ENCODE data around the gene MTUS2.

Gene MTUS2

DNA sequence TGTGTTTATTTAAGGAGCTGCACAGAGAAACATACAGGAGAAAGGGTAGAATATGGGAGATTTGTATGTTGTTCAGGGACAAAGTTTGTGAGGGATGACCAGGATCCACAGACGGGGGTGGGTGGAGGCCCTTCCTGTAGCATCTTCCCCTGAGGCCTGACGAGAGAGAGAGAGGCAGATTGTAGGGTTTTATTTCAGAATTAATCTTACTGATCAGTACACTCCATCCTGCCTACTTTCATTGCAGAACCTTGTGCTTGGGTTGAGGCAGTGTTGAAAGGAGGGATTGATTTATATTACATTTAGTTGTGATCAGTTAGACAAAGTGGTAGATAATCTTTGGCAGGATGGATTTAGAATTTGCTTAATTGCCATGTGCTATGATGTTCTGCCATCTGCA is 39.6 kb downstream of the MTUS2 start:
- no peak for DNase-seq

DNA sequence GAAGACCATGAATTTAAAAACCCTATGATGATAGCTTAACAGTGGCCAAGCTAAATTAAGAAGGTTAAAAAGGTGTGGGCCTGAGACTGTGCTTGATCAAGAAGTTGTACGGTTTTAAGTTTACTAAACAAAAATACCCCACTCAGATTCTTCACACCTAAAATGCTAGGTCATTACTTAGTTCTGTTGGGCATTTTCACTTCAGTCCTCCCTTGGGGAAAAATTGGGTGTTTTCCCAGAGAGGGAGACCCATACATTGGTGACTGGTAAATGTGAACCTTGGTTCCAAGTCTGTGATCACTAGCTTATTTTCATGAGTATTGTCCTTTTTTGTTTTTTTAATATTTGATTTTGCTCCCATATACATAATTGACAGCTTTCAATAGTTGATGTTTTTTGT is 44.4 kb downstream of the MTUS2 start:
- DNase-seq, result no peak

DNA sequence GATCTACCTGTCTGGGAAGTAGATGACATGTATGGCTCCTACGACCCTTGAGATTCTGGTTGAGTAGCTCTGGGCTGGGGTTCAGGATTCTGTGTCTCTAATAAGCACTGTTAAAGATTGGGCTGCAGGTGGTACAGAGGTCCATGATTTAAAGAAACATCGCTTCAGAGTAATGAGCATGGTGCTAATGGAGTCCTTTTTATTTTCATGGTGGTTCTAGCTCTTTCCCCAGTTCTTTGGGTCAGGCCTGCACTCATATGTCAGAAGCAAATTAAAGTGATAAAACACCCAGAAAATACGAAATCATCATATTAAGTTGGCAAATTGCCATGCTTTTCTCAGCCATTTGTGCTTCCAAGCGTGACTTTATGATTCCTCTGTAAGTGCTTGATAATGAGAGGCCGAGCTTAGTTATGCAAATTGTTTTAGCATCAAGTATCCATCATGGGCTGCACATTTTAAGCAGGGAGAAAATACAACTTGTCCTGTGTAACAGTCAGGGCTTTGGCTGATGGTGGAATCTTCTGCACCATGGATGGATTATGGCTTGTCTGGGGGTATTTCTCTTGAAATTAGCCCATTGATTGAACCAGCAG is 45.1 kb downstream of the MTUS2 start:
- no peak for DNase-seq

DNA sequence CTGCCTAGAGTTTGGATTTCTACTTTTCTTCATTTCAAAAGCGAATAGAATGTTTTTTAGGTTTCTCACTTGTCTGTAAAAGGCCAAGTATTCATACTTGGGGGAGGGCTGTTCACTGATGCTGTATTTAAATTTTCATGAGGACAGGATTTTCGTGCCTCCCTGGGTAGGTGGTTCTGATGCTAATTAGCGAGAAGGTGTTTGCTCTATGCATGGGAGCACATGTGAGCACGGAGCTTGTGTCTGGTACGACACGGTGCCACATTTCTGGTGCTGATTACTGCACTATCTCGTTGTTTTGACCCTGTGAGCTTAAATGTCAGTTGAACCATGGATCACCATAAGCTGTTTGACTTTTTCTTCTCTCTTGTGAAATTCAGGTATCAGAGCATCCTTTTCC is 45.8 kb downstream of the MTUS2 start:
- no peak for DNase-seq

DNA sequence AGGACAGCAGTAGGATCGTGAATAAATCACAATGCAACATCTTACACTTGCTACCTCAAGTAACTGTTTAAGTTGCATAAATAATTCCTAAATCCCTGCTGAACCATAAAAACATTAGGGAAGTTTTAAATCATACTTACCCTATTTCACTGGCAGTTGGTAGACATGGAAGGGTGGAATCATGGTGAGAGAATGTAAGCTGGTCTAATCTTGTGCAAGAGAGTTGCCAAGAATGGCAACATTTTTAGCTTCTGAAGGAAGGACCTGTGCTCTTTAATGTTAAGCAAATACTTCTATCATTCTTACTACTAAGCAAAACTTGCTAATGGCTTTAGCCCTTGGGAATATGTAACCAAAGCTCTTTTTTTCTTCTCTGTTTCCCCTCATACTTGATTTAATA is 46.8 kb downstream of the MTUS2 start:
- no peak for DNase-seq

DNA sequence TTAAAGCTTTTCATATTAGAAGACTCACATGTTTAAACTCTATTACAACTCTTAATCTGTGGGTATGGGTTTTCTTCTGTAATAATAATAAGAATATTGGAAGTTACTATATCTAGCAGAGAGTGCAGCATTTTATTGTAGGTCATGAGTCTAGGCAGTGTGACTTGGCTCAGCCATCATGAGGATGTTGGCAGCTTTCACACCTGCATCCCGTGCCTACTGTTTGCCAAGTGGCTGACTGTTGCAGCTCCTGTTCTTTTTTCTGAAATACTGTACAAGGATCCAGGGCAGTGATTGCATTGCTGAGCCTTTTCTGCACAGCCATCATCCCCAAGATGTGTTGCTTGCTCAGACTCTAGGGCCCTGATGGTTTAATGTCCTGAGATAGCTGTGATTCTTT is 47.4 kb downstream of the MTUS2 start:
- DNase-seq, result no peak

DNA sequence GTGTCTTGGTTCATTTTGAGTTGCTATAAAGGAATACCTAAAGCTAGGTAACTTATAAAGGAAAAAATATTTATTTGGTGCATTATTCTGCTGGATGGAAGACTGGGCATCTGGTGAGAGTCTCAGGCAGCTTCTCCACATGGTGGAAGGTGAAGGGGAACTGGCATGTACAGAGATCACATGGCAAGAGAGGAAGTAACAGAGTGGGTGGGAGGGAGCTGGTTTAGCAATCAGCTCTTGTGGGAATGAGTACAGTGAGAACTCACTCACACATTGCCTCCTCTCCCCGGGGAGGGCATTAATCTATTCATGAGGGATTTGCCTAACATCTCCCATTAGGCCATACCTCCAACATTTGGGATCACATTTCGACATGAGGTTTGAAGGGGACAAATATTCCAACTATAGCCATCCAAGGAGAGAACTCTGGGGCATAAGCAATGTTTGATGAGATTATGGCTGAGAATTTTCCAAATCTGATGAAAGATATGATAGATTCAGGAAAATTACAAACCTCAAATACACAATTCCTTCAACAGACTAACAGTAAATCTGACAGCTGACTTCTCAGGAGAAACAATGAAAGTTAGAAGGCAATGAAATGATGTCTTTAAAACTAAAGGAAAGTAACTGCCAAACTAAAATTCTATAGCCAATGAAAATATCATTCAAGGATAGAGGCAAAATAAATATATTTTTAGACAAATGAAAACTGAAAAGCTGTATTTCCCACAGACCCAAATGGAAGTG is 52.5 kb downstream of the MTUS2 start:
- no peak for DNase-seq

DNA sequence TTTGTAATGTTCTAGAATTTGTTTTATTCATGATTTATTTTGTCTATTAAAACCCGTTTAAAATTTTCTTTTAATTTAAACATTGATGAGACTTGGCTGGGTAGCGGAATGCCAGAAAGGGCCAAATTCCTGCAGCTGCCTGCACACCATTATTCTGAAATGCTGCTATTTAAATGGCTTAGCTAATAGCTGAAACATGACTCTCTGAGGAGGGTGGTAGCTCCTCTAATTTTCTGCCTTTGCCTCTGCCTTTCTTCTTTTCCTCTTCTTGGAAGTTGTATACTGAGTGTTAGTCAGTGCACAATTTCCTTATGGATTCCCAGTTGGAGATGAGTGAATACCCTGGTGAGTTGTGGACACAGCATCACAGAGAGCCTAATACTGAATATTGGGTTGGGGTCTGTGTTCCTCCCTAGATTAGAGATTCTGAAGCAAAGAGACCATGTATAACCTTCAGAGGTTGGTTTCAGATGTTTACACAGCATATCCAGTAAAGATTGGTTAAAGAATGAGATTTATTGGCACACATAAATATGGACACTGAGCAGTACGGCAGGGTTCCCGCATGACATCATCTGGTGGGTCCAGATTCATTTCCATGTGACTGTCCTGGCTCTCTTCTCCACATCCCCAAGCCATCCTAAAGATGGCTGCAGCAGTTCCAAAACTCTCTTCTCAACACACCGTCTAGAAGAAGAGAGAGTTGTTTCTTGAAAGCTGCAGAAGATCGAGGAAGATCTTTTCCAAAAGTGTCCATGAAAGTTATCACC is 55.9 kb downstream of the MTUS2 start:
- no peak for DNase-seq

DNA sequence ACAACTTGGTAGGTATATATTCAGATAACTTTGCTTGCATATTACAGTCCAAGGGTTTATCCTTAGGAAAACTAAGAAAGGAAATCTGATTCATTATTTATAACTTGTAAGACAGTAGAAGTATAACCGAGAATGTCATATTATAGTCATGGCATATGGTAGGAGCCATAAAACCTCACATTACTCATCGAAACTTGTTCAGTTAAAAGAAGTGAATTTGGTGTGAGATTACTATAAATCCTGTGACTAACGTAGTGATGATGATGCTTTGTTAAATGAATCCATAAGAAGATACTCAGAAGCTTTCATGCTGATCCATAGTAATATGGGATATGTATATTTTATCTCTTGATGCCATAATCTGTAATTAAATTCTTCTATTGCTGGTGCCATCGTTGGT is 57.3 kb downstream of the MTUS2 start:
- no peak for DNase-seq

DNA sequence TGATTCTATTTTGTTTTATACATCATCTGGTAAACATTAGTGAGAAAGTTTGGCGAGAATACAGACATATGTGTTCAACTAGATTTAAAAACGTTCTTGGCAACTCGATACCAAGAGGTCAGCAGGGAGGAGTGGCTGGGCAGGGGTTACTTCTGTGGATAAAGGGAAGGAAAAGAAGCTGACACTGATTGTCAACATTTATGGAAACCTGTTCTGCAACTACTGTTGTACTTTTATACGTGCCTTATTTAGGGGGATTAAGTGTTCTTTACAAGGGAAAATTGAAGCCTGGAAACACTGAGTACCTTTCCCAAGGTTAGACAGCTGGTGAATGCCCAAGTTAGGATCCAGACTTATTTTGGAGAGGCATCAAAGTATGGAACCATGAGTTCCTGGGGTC is 65.0 kb downstream of the MTUS2 start:
- DNase-seq, result no peak

DNA sequence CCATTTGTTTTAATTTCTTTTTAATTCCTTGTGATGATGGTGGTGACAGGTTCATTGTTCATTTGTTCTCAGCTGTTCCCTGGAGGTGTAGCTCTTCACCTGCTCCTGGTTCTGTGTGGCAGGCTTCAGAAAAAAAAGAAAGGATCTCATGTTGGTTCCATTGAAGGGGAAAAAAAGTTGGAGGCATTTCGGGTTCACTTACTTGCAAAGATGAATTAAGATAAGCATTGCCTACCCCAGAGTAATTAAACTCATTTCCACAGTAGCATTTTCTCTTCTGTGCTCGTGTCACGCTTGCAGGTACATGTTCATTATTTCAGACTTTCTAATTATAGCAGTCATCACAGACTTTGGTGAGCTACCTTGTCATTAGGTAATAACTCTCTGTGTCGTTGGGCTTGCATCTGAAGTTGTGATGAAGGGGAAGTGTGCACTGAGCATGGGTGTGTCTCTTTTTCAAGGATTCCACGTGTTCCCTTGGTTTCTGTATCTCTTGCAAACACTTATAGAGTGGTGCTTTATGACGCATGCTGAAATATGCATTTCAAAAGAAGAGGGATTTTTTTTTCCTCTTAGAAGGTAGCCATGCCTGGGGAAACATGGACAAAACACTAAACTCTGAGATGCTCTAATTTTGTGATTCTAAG is 69.1 kb downstream of the MTUS2 start:
- DNase-seq, result no peak

DNA sequence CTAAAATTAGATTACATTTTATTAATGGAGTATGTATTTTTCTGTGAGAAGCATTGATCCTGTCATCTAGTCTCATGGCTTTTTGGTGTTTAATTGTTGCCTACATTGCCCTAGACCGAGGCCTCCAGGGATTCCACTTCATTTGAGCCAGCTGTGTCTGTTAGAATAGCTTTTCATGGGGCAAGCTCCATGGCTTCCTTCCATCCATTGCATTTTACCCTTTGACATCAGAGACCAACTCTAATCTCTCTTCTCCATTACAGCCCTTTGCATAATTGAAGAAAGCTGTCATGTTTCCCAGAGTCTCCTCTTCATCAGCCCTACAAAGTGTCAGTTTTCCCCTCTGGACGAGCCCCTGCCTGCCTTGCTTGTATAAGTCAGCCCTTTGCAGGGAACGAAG is 70.6 kb downstream of the MTUS2 start:
- no peak for DNase-seq

DNA sequence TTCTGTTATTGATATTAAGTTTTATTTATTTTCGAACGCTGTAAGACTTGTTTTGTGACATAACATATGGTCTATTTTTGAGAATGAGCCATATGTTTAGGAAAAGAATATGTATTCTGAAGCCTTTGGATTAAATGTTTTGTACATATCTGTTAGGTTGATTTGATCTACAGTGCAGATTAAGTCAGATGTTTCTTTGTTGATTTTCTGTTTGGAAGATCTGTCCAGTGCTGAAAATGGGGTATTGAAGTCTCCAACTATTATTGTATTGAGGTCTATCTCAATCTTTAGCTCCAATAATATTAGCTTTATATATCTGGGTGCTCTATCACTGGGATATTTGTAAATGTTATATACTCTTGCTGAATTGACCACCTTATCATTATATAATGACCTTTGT is 97.9 kb downstream of the MTUS2 start:
- DNase-seq, result no peak

DNA sequence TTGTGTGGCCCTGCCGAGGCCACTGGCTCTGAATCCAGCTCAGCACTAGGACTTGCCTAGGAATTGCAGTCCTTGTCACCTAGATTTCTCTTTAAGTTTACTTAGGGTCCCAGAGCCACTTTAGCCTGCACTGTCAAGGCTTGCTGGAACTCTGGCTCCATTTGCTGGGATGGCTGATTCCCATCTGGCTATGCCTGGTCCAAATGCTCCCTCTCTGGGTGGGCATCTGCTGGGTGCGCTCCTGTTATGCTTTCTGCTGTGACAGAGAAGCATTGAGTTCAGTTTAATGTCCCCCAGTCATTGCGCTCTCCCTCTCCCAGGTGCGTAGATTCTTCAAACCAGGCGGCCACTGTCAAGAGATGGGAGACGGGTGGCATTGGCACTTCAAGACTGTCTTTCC is 102.2 kb downstream of the MTUS2 start:
- no peak for DNase-seq

DNA sequence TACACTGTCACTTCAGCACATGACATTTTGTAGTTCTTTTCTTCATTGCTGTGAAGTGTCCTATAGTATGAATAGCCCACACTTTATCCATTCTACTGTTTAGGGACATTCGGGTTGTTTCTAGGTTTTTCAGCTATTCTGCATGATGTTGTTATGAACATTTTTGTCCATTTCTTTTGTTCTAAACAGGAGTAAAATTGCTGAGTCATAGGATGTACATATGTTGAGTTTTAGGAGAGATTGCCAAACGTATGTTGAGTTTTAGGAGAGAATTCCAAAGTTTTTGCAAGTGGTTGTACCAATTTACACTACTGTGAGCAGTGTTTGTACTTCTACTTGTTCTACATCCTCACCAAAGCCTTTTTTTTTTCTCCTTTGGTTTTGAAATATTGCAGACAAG is 115.0 kb downstream of the MTUS2 start:
- no peak for DNase-seq

DNA sequence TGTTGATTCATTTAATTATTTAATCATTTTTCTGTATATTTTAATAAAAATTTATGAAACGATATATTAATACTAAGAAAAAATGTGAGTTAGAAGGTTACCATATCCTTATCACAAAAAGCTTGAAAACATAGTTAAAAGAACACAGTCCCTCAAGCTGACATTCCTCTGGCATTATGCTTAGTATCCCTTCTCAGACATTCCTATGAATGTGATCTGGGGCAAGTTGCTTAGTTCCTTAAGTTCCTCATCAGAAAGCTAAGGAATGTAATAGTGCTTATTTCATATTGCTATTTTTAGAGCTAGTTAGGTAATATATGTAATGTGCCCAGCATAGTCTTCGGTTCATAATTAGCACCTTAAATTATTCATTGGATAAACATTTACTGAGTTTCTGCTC is 122.8 kb downstream of the MTUS2 start:
- DNase-seq, result no peak

DNA sequence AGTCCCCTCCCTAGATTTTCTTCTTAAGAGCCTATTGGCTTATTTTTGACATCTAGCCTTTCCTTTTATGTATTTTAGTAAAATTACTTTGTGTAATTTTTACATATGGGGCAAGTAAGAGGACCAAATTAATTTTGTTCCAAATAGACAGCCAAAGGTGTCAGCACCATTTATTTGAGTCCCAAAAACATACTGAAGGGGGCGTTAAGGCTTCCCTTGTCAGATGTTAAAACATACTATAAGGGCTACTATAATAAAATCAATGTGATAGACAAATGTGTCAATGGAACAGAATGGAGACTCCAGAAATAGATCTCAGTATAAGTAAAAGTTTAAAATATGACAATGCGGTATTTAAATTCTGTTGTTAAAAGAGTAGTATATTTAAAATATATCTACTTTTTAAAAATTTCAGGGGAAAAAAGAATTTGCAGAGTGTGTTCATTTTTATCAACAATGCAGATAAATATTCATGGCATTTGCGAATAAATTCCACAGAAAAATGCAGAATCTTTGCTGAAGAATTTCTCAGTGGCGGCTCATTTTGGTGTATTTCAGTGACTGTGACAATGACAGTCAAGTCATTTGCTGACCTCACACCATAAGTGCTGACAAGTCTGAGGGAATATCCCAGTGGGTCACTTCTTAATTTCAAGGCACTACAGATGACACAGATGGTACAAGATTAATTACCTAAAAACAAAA is 133.7 kb downstream of the MTUS2 start:
- DNase-seq, result no peak

DNA sequence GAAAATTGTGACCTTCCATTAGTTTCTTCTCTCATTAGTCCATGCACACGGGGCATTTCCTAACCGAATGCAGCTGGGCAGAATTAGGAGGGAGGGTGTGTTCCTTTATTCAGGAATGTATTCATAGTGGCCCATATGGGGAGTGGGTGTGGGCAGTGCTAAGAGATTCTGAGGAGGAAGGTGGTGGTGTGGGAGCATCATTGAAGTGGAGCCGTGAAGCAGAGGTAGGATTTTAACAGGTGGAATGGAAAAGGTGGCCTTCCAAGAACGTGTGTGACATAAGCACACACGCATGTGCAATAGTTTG is 134.2 kb downstream of the MTUS2 start:
- DNase-seq, result no peak

DNA sequence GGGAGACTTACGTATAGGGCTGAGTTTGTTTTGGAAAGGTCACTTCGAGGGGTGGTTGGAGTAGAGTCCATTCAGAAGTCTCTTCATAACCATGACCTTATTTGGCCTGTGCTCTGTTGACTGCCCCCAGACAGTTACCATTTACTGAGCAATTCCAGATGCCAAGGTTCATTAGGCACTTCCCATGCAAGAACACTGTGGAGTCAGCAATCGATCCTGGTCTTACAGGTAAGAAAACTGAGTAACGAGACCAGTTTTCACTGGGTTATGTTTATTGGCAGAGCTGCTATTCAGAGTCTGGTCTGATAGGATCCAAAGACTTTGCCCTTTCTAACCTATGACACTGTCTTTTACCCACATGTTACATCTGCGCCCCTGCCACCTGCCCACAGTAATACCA is 134.7 kb downstream of the MTUS2 start:
- DNase-seq, result no peak

DNA sequence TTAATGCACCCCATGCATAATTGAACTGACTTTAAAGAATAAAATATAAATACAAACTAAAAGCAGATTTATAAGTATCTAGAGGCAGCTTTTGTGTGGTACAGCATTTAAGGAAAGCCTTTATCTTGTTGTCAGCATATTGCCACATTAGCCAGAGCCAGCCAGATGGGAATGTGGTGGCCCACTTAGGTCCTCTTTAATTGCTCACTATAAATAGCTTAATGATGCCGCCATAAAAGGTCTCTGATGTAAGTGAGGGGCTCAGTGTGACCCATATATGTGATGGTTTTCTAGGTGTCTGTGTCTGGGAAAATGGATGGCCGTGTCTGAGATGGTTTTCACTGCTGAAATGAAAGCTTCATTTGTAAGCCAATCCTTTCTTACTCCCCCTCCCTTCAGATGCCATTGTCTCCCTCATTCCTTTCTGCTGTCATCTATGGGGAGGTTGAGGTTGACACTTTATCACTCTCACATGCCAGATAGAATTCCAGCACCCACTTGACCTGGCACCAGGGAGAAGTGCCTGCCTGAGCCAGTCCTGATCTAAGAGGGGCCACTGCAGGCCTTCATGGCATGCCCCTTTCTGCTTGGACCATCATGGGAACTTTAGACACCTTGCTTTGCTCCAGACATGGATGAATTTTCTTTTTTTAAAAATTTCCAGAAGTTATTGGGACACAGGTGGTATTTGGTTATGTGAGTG is 135.3 kb downstream of the MTUS2 start:
- no peak for DNase-seq

DNA sequence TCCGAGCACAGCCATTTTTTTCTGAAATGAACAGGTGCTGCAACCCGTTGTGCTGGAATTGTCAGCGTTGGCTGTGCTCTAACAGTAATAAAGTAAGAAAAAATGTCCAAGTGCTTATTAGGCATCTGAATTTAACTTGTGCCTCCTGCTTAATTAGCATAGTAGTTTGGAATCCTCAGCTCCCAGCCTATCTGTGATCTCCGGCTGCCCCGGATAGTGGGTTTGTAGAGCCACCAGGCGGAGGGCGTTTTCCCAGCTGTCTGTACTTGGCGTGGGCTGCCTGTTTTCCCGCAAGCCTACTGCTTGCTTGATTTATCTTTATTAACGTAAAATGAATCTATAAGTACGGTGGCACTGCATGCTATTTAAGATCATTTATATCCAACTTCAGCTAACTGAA is 137.9 kb downstream of the MTUS2 start:
- DNase-seq, result no peak

DNA sequence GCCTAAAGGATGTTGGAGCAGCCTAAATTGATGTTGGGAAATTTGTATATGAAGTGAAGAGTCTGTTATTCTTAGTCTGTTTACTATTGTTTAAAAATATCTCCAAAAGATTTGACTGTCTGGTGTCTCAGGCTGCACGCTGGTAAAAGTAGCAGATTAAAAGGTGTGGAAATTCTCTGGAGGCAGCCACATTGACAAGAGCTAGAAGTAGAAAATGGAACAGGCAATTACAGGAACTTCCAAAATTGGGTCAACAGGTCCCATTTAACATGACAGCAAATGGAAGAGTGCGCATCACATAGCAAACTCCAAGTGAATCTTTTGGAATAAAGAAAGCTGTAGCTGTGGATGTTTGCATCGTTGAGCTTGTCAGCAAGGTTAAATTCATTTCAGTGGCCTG is 138.3 kb downstream of the MTUS2 start:
- no peak for DNase-seq

DNA sequence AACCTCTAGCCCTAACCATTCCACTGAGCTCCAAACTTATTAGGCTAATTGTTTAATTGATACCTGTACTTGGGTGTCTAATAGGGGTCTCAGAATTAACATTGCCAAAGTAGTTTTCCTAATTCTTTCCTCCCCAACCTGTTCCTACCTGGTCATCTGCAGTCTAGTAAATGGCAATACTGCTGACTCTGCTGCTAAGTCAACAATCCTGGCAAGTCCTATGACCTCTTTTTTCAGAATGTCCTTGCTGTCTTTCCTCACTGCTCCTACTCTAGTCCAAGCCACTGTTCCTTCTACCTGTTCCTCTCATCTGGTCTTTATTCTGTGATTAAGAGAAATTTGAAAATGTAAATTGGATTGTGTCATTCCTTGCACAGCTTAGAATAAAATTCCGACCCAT is 143.9 kb downstream of the MTUS2 start:
- DNase-seq, result no peak

All from activated CD4-positive, alpha-beta T cell treated with anti-CD3 and anti-CD28 coated beads for 1 hour (primary cell).